Stimulated activated CD4-positive, alpha-beta T cell treated with anti-CD3 and anti-CD28 coated beads, TNF-alpha, amount 100 ng/mL, for 4 hours (primary cell): Measurements from ENCODE around the gene TBX18.

Source experiments
- DNase-seq, 3 experiments: peaks; one replicate each; pipeline ENCODE4 v3.0.0-alpha.2; 2020; ENCODE audit warnings: low read depth in 3 of 3

Gene TBX18

DNA sequence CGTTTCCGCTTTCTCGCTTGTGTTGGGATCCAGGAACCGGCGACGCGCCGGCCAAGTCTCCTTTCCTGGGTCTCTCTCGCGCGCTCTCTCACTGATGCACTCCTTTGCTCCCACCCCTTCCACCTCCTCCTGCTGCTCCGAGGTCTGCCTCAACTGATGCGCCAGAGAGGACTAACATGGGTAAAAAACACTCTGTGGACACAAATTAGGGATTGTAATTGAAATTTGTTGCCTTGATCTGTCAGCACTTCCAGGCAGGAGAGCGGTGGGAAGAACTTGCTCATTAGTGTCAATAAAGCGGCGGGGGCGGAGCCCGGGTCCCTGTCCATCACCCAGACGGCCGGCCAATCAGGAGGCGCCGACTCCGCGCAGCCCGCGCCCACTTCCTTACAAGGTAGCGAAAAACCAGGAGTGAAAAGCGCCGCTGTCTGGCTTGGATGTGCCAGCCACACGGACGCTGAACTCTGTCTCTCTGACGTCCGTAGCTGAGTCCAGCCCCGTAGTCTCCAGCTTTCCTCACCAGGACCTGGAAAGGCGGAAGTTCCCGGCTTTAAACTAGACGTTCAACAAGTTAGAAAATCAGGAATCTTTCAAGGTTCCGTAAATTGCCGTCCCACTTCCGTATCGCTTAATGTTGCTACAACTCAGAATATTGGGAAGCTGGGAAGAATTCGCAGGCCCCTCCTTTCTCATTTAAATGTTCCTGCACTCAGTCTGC is at the start of gene TBX18:
Gene TBX18, minus strand, starts transcription at position 267 of the 718 bp plus-strand sequence. CDS start 417 bp downstream, outside the sequence.
- DNase-seq = no peak

GRCh38 chr6:84811351-84811750 is 47.0 kb upstream of the TBX18 start:
- DNase-seq = no peak

DNA sequence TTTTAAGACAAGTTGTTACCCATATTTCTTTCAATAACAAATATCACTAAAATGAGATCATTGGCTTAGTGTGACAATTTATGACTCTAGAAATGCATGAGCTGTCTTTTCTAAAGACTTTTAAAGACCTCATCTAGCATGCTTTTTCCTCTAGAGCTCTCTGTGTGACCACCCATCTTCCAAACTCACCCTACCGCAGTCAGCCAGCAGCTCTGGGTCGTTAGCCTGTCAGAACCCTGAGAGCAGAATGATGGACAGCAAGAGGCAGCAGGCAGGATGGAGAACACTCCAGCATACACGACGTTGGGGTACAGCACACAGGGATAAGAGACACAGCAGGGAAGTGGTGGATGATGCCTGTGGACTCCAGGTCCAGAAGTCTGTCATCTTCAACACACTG is 45.1 kb upstream of the TBX18 start:
- DNase-seq = no peak

DNA sequence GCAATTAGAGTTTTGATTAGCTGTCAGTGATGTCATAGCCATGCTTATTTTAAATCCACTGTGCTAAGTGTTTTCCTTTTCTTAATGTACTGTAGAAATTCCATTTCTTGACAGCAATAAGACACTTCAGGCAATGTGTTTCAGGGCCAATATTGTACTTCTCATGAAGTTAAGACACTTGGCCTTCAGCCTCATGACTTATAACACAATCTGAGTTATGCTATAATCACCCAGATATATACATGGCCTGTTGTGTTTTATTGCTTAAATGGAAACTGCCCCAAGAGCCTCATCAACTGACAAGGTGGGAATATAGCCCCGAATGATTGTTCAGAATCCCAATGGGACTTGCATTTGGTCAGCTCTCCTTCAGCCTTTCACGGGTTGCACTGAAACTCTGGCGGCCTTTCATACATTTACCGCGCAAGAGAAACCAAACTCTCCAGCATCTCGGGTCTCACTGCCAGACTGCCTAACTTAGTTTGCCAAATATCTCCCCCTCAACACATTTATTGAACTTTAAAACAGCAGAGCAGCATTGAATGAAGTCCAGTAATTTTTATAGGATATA is 44.2 kb upstream of the TBX18 start:
- no peak for DNase-seq

DNA sequence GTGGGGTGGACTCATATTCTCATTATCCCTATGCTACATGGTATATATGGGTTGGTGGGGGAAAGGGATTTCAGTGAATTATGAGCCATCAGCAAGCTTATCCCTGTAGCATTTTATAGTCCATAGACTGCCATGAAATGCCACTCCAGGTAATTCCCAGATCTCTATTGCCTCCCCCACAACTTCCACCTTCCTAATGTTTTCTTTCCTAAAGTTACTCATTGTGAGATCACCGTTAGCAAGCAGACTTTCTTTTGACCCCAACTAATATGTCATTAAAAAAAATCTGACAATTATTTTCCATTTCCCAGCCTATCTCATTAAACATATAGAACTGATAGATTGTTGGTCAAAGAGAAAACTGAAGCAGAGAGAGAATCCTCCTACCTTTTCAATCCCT is 40.7 kb upstream of the TBX18 start:
- no peak for DNase-seq

DNA sequence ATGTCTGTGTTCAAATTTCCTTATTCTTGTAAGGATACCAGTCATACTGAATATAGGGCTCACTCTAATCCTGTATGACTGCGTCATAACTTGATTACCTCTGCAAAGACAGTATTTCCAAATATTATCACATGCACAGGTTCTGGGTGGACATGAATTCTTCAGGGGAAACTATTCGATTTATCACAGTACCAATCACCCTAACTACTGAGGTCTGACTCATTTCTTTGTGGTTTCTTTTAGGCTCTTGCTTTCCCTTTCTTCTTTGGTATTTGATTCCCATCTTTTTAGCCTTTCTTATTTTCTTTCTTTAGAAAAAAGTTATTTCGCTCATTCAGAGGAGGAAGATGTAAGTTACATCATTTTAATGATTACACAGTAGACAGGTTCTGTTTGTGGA is 40.3 kb upstream of the TBX18 start:
- no peak for DNase-seq

GRCh38 chr6:84801250-84801649 is 36.9 kb upstream of the TBX18 start:
- no peak for DNase-seq

- DNase-seq = no peak
Measured at GRCh38 chr6:84798257-84798656, 33.9 kb upstream of the TBX18 start.

DNA sequence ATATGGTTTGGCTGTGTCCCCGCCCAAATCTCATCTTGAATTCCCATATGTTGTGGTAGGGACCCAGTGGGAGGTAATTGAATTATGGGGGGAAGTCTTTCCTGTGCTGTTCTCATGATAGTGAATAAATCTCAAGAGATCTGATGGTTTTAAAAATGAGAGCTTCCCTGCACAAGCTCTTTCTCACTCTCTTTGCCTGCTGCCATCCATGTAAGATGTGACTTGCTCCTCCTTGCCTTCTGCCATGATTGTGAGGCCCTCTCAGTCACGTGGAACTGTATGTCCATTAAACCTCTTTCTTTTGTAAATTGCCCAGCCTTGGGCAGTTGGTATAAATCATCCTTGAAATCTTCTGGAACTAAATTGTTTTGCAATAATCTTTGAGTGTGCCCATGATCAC is 31.9 kb upstream of the TBX18 start:
- no peak for DNase-seq

GRCh38 chr6:84791927-84792326 is 27.5 kb upstream of the TBX18 start:
- DNase-seq = no peak

- DNase-seq = no peak
Measured at GRCh38 chr6:84791233-84791632, 26.8 kb upstream of the TBX18 start.

- DNase-seq = no peak
Measured at GRCh38 chr6:84789170-84789569, 24.8 kb upstream of the TBX18 start.

- DNase-seq = no peak
Measured at GRCh38 chr6:84788689-84789088, 24.3 kb upstream of the TBX18 start.

DNA sequence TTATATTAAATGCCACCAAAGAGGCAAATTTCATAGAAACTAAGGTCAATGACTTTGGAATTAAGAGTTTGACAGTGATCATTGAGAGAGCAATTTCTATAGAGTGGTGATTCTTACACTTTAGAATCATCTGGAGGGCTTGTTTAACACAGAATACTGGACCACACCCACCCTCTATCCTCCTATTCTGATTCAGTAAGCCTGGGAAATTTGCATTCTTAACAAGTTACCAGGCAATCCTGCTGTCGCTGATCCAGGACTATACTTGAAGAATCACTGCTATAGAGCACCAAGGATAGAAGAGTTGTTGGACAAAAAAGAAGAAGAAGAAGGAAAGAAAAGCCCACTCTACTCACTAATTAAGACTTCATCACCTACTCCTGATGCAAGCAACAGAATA is 21.3 kb upstream of the TBX18 start:
- DNase-seq = no peak

DNA sequence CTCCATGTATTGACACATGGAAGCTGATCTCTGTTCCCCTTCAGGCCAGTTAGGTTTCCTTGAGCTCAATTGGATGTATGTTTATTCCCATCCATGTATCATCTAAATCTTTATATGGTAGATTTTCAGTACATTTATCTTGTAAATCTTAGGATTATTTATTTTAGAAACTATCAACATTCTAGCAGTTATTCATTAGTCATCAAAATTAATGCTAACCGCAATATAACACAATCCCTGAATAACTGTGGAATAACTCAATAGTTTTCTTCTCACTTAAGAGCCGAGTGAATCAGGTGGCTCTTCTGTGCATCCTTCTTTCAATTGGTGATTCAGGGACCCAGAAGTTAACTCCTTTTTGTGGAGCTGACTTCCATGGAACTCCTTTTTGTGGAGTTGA is 15.5 kb upstream of the TBX18 start:
- DNase-seq = no peak

DNA sequence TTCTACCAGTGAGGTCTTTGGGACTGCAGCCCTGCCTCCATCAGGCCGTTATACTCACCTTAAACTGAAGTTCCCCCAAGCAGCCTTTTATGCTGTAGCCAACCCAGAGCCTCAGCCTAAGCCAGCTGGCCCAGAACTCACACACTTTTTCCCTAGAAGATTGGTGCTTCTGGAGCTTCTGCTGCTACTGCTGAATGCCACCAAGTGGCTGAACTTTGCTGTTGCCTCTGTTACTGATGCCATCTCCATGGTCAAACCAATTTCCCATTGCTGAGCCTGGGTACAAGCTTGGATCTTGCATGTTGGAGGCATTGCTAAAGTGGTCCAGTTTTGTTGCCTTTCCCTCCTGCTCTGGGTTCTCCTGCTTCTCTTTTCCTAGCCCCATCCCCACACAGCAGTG is 15.0 kb upstream of the TBX18 start:
- DNase-seq = no peak

DNA sequence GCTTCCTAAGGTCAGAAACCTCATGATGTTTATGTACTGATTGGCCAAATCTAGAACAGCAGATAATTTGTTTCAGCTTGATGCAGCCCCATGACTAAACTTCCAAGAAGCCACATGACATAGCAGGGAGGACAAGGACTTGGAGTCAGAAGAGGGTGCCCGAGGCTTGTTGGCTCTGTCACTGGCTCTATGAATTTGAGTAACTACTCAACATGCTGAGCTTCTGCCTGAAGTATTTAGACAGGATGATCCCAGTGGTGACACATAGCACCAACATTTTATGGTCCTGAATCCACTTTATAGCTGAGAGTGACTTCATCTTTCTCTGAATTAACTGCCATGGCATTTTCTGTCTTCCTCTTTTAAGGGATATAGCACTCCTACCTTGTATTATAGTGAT is 13.5 kb upstream of the TBX18 start:
- DNase-seq = no peak

GRCh38 chr6:84776392-84776791 is 12.0 kb upstream of the TBX18 start:
- DNase-seq = no peak

- DNase-seq = no peak
Measured at GRCh38 chr6:84775751-84776150, 11.4 kb upstream of the TBX18 start.

DNA sequence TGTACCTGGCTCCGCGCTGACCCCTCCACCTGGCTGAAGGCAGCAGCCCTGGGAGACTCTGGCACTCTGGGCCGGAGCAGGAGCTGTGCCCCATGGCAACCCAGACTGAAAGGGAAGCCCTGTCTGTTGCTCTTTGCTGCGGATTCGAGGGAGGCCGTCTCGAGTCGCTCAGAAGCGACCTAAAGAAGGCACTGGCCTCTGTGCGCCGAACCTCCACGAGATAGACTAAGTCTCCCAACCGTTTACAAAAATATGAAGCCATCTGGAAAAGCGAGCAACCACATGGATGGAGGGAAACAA is 10.5 kb upstream of the TBX18 start:
- DNase-seq = no peak

GRCh38 chr6:84774157-84774984 is 10.0 kb upstream of the TBX18 start:
- DNase-seq = no peak

DNA sequence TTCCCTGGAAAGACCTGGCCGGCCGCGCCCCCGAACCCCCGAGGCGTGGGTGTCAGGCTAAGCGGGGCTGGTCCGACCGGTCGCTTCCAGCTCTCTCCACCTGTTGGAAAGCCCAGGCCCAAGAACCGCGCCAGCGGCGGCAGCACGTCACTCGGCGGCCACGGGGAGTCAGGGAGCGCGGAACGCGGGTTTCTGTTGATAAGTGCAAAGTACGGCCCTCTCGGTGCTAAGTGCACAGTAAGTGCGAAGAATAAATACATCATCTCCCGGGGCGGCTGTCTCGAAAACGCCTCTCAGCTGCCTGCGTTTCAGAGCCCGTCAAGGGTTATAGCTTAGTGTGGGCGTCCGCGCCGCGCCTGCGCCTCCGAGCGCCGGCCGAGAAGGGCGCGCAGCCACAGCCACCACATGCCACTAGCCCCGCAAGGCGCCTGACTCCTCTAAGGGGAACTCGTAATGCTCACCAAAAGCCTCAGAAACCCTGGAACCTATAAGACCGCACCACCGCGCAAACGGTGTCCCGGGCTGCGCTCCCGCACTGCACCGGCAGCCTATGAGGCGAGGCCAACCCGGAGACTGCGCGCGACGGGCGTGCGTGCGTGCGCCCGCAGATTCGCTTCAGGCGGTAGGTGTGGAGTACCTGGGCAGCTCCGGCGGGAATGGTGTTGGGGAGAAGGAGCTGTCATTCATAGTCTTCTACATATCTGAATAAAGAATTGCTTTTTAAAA is 9.2 kb upstream of the TBX18 start:
- no peak for DNase-seq

DNA sequence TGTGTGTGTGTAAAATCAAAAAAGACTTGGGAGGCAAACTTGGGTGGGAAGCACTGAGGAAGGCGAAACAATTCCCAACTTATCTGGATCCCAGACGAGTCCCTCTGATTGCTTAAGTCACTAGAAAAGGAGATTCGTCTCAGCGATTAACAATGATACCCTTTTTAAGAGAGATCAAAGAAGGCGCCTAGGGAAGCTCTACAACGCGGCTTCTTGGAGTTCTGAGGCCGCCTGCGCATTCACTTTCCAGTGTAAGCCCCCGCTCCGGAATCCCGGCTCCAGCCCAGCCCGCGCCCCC is 8.7 kb upstream of the TBX18 start:
- no peak for DNase-seq
